SHP77 treated with DMSO at 0.1 percent for 48 hours (cell line): ENCODE results near the gene R3HDM2.
"Not testable (repeated sequence)": the region's sequence is repeated elsewhere in the genome, so short reads cannot be mapped to it uniquely, and the experiment has no call there.

Experiments used
- DNase-seq: peaks from one replicate; lab custom pipeline; 2025; lab: John Stamatoyannopoulos, UW

R3HDM2 gene

DNA sequence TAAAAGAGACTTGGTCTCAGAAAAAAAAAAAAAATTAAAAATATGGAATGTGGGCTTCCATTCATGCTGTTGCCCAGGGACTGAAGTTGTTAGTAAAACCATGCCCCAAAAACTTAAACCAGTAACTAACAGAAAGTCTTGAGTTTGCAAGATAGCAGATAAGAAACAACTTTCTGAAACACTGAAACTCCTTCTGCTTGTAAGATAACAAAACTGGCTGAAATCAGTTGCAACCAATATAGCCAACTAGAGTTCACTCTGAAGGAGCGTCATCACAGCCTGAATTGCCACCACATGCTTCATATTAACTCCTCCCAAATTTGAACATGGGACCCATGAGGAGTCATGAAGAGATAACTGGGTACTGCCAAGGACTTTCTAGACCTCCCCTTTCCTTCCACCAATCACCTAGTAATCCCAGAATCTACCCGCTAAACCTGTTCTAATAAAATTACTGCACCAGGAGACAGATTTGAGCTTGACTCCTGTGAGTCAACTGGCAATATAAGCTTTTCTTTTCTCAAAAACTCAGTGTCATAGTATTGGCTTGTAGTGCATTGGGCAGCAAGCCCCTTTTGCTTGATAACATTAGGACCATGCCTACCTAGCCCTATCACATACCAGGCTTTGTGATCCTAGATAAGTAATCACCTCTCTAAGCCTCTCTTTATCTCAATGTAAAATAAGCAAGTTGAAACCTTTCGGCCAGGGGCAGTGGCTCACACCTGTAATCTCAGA lies 53.6 kb downstream of the R3HDM2 start:
- no peak for DNase-seq

DNA sequence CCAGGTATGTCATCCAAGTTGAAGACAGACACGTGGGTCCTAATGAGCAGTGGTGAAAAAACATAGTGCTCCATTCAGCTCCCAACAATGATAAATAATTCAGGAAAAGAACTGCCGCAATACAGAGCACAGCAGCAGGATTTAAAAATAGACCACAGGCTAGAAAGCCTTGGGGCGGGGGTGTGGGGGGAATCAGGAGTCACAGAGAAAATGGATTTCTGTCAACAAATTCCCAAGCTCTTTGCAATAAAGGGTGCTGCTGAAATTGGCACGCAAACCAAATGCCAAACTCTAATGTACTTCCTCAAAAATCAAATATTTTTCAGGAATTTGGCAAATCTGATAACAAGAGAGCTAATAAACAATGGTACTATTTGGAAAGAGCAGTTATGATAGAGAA lies 58.6 kb downstream of the R3HDM2 start:
- no peak for DNase-seq

DNA sequence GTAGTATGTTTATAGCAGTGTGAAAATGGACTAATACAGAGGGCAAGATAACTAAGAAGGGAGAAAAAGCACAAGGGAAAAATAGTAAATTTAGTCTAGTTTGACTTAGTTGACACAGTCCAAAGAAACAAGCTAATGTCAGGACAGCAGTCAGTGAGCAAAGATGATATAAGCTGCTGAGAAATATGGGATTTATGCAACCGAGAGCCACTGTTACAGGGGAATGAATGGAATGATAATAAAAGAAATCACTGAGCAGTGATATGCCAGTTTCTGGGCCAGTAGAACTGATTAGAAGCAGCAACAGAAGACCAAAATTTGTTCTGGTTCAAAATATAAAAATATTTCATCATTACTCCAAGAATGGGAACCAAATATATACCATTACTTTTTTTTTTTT lies 60.1 kb downstream of the R3HDM2 start:
- DNase-seq, result no peak

DNA sequence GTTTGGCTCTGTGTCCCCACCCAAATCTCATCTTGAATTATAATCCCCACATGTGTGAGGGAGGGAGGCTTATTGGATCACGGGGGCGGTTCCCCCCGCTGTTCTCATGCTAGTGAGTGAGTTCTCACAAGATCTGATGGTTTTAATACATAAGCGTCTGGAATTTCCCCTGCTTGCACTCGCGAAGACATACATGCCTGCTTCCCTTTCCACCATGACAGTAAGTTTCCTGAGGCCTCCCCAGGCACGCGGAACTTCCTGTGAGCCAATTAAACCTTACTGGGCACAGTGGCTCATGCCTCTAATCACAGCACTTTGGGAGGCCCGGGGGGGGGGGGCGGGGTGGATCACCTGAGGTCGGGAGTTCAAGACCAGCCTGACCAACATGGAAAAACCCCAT lies 60.8 kb downstream of the R3HDM2 start:
- DNase-seq, result no peak

DNA sequence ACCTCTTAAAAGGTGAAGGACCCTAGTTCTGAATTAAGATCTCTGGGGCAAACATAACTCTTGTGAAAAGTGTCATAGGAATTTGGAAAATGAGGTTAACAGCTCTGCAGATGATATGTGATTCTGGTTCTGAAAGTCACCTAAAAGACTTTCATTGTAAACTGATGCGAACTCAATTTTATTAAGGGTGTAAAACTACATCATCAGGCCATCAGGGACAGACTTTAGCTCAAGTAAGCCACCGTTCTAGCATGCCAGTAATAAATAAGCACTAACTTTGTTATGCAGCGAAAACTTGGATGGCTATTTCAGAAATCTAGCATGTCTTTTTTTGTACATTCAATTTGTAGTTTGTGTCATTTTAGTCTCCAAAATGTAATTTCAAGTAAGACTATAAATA lies 61.6 kb downstream of the R3HDM2 start:
- no peak for DNase-seq

DNA sequence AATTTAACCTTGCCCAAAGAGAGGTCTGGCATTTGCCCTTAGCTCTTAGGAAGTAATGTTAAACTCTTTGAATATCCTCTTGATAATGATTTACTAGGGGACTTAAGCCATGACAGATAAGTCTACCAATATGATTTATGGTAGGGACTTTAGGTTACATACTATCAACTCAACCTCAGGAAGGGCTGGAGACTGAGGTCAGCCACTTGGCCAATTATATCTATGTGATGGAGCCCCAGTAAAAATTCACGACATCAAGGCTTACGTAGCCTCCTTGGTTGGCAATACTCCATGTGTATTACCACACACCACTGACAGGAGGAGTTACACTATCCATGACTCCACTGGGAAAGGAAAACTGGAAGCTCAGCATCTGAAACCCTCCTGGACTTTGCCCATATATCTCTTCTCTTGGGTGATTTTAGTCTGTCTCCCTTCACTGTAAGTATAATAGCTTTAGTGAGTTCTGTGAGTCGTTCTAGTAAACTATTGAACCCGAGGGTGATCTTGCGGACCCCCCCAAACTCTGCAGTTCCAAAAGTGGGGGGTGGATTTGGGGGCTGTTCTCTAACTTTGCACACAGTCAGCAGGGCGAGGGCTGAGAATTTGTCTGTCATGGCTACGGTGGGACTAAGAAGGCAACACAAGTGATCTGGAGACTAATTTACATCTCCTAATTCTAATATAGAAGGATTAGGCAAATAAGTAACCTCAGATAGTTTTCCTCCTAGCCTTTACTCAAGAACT lies 62.3 kb downstream of the R3HDM2 start:
- DNase-seq, result no peak

DNA sequence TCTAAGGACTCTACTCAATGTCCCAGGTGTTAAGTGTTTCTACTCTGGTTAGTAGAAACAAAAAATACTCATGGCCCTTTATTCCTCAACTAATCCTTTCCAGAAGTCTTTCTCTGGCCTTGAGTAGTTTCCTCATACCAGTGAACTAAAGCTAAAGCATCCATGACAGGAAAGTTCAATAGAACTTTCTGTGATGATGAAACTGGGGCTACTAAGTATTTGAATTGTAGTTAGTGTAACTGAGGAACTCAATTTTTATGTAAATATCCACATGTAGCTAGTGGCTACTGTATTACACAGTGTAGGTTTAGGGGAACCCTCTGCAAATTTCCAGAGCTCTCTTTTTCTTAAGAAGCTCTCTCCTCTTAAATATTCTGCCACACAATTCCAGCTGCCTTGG lies 63.7 kb downstream of the R3HDM2 start:
- no peak for DNase-seq

DNA sequence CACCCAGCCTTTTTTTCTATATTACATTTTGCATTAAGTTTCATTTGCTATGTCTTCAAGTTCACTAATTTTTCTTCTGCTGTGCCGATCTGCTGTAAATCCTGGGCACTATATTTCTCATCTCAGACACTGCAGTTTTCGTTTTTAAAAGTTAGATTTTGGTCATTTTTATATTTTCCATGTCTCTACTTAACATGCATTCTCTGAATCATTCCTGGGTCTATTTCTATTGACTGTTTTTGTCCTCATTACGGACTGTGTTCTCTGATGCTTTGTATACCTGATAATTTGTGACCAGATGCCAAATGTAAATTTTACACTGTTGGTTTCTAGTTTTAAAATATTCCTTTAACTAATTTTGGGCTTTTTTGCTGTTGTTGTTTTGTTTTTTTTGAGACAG lies 64.5 kb downstream of the R3HDM2 start:
- no peak for DNase-seq

DNA sequence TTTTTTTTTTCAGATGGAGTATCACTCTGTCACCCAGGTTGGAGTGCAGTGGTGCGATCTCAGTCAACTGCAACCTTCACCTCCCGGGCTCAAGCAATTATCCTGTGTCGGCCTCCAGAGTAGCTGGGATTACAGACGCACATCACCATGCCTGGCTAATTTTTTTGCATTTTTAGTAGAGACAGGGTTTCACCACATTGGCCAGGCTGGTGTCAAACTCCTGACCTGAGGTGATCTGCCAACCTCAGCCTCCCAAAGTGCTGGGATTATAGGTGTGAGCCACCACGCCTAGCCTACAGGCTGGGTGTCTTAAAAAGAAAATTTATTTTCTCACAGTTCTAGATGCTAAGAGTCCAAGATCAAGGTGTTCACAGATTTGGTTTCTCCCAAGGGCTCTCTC lies 66.7 kb downstream of the R3HDM2 start:
- not testable (repeated sequence) for DNase-seq

DNA sequence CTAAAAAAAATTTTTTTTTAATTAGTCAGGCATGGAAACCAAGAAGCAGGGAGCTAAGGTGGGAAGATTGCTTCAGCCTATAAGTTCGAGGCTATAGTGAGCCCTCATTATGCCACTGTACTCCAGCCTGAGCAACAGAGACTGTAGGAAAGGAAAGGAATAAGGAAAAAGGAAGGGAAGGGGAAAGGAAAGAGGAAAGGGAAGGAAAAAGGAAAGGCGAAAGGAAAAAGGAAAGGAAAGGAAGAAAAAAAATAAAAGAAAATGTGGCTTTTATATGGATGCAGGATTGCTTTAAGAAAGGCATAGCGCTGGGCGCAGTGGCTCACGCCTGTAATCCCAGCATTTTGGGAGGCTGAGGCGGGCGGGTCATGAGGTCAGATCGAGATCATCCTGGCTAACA lies 70.4 kb downstream of the R3HDM2 start:
- DNase-seq, result no peak

DNA sequence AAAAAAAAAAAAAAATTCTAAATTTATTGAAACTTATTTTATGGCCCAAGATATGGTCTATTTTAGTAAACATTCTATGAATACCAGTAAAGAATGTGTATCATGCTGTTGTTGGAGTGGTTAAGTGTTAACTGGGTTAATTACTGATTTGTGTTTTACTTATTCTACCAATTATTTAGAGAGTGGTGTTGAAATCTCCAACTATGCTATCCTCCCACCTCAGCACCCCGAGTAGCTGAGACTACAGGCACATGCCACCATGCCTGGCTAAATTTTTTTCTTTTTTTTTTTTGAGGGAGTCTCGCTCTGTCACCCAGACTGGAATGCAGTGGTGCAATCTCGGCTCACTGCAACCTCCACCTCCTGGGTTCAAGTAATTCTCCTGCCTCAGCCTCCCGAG lies 72.2 kb downstream of the R3HDM2 start:
- DNase-seq, result no peak

DNA sequence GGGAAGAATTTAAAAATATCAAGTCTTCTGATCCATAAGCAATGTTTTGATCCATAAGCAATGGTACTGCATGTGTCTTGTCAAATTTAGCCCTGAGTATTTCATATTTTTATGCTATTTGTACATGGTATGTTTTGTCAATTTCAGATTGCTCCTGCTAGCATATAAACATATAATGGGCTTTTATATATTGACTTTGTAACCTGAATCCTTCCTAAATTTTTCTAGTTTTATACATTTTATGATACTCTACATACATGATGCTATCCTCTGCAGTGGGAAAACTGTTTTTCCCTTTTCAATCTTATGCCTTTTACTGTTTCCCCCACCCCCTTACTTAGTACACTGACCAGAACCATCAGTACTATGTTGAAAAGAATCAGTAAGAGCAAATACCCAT lies 75.1 kb downstream of the R3HDM2 start:
- no peak for DNase-seq

DNA sequence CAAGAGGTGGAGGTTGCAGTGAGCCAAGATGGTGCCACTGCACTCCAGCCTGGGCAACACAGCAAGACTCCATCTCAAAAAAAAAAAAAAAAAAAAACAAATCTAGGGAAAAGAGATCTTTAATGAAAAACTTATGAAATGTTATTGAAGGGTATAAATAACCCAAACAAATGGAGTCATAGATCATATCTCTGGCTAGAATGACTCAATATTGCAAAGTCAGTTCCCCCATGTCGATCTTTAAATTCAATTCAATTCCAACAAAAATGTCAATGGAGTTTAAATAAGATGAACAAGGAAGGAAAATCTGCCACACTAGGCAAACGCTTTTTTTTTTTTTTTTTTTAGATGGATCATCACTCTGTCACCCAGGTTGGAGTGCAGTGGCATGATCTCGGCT lies 78.7 kb downstream of the R3HDM2 start:
- DNase-seq, result no peak

DNA sequence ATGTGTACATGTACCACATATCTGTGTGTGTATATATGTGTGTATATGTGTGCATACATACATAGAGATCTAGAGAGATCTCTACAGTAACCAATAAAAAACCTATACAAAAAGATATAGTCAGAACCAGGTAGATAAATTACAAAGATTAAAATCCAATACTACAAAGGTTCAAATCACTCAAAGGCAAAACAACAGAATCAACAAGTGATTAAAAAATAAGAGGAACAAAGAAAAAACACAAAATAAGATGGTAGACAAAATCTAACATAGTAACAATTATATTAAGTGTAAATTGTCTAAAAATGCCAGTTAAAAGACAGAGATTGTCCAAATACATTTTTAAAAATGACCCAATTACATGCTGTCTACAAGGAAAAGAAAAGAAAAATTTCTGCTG lies 83.6 kb downstream of the R3HDM2 start:
- no peak for DNase-seq

DNA sequence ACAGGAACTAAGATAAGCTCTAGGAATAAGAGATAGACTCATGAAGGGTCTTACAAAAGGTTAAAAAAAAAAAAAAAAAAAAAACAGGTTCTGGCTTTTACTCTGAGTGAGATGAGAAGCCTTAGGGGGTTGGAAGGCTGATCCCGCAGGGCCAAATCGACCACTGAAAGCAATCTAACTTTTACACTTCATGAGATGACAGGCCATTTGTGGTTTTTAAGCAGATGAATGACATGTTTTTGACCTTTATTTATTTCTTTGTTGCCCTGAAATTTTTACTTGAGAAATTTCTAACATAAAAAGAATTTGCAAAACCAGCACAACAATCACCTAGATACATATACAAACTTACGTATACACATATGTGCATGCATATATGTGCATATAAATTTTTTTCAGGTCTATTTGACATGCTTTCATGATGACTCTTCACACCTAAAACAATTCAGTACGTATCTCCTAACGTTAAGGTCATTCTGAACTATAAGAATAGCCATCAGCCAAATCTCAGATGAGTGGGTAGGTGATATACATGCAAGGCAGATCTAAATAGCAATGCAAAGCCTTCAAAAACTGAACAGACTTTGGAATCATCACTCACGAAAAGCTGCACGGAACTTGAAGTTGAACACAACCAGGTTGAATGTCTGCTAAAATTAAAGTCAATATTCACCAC lies 87.0 kb downstream of the R3HDM2 start:
- no peak for DNase-seq

DNA sequence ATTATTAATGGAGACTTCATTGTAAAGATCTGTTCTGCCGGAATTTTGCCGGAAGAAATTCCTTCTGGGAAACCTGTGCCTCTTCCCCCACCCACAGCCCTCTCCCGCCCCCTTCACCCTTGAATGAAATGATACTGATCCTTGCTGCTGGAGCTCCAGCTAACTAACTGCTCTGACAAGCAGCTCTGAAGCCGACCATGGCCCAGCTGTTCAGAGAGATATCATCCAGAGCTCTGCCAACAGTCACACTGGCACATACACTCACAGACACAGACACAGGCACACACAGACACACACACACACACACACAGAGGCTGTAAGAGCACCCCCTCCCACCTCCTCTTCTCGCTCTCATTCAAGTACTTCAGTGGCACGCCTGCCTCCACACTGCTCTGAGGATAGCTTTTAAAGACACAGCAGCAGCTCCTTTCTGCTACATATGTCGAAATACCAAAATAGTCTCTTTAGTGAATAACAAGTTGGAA lies 88.6 kb downstream of the R3HDM2 start:
- DNase-seq, result peak; percentile 14

DNA sequence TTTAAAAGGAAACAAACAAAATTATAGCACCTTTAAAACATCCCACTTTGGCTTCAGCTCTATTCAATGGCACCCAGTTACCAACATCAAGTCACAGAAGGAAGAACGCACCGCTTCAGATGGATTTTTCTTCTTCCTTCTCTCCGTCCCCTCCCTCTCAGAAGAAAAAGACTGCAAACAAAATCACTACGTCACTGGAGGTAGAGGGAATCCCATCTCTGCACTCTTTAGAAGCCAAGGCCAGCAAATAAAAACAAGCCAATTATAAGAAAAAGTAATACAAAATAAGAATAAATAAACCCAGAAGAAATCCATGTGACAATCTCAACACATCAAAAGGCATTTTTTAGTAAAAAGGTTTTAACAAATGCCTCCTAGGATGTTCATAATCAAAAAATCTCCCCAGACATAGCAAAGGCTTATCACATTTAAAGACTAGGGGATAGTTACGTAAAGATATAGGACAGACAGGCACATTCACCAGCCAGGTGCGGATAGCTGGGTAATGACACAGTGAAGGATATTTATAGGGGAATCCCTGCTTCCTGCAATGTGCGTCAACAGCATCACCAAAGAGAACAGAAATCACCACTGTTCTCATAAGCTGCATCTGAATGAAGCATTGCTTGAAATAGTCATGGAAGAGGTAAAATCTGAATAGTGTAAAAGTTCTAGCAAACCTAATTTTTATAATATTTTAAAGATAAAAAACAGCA lies 89.4 kb downstream of the R3HDM2 start:
- peak; percentile 43 for DNase-seq

DNA sequence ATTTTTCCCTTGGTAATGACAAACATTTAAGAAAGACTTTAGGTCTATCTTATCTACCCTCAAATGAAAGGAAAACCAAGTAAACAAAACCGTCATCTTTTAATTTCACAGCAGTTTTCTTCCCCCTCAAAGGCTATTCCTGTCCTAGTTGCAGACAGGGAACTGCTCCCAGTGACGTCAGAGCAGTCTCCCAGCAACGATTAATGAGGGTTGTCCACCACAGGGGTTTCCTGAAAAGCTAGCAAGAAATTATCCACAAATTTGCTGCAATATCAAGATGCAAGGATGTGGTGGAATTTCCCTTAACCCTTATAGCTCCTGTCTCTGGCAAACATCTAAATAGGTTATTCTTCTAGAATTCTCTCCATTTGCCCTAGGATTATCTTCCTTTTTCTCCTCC lies 90.7 kb downstream of the R3HDM2 start:
- DNase-seq, result no peak

DNA sequence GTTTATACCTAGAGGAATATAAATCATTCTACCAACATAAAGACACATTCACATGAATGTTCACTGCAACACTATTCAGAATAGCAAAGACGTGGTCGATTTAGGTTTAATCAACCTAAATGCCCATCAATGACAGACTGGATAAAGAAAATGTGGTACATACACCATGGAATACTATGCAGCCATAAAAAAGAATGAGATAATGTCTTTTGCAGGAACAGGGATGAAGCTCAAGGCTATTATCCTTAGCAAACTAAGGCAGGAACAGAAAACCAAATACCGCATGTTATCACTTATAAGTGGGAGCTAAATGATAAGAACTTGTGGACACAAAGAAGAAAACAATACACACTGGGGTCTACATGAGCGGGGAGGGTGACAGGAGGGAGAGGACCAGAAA lies 94.5 kb downstream of the R3HDM2 start:
- DNase-seq, result not testable (repeated sequence)

DNA sequence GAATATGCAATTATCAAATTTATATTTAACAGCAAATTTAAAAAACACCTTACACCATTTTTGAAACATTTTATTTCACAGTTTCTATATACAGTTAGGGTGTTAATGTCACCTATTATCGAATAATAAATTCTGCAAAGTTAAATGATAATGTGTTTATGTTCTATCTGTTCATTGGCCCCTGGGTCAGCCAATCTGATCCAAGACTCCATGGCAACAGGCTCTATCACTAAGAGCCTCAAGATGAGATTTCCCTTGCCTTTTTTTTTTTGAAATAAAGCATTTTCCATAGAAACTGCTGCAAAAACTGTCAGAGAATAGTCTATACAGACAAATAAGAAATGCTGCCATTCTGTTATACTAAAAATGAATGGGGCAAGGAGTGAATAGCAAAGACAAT lies 96.6 kb downstream of the R3HDM2 start:
- DNase-seq, result no peak

DNA sequence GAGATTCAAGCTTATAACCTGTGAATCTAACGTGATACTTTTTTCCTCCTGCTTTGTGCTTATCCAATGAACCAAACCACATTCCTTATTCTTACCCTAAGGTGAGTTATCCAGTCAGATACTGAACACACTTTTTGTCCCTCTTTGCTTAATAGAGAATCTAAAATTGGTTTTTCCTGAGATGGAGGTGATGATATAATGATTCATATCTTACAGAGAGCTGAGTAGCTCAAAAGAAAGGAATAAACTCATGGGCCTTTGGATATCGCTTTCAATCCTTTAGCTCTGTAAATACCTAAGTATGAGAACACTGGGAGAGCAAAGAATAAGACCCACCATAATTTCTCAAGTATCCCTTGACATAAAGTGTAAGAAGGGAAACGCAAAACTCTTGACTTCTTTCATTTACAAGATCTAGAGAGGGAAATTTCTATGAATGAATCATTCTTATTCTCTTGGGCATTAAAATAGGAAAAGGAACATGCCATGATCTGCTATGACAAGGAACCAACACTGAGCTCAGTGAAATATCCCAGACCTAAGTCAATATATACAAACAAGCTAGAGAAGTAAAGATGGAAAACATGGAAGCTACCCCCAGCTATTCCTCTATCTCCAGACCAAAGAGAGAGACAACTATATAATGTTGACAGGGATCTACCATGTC lies 98.1 kb downstream of the R3HDM2 start:
- no peak for DNase-seq

DNA sequence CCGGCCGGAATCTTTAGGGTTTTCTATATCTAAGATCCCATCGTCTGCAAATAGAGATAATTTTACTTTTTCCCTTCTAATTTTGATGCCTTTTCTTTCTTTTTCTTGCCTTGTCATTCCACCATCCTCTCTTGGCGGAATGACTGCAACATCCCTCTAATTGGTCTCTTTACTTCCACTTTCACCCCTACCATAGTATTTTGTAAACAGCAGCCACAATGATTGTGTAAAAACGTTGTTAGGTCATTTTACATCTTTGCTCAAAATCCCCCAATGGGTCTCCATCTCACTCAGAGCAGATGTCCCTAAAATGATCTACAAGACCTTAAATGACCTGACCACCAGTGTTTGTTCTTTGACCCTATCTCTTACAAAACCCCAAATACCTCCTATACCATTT lies 99.9 kb downstream of the R3HDM2 start:
- DNase-seq, result no peak
